Keratinocyte (primary cell): Measurements from ENCODE around the gene LRRC57. TPM values are rescaled to one million over a fixed set of nuclear protein-coding genes. Genes with fewer than 3 reads are reported as not detected.

Experiments
- DNase-seq: peaks from one replicate; pipeline ENCODE4 v3.0.0-alpha.2; 2011; ENCODE audit warnings: low read depth, missing footprints, low spot score
- FAIRE-seq: peaks from 2 replicates; lab custom pipeline; 2011; peaks lifted over from hg19 to GRCh38; lab: Jason Lieb, UNC
- H2AFZ ChIP-seq: 2 replicates; pipeline ENCODE4 v1.6.0; 2012; ENCODE audit warnings: low read length, control low read depth, inconsistent platforms; ENCODE audit not compliant: control insufficient read depth
- H3K27ac ChIP-seq: 2 replicates; pipeline ENCODE4 v1.5.1; 2011; ENCODE audit warnings: low read length; ENCODE audit not compliant: control insufficient read depth, insufficient read depth
- H3K27me3 ChIP-seq: 3 replicates; pipeline ENCODE4 v1.6.0; 2011; ENCODE audit warnings: low read length; ENCODE audit not compliant: control insufficient read depth, insufficient read depth; ENCODE audit errors: extremely low read depth
- H3K36me3 ChIP-seq, 2 experiments: 2 replicates in 1 of 2; 3 replicates in 1 of 2; pipeline ENCODE4 v1.5.1; 2011; ENCODE audit warnings: low read length in 2 of 2, mild to moderate bottlenecking in 1 of 2; ENCODE audit not compliant: control insufficient read depth in 2 of 2, insufficient read depth in 2 of 2; ENCODE audit errors: extremely low read depth in 1 of 2
- H3K4me1 ChIP-seq: 3 replicates; pipeline ENCODE4 v1.5.1; 2011; ENCODE audit warnings: low read length; ENCODE audit not compliant: control insufficient read depth, insufficient read depth; ENCODE audit errors: extremely low read depth
- H3K4me2 ChIP-seq: 3 replicates; pipeline ENCODE4 v1.6.0; 2011; ENCODE audit warnings: low read depth, low read length; ENCODE audit not compliant: control insufficient read depth, insufficient read depth; ENCODE audit errors: extremely low read depth
- H3K4me3 ChIP-seq, 3 experiments: fragments of 200-600 bp in 1 of 3; sonication (generic) in 1 of 3; 2 replicates in 2 of 3; 3 replicates in 1 of 3; pipeline ENCODE4 v1.5.1; 2011 to 2016; ENCODE audit warnings: low read length in 3 of 3, mild to moderate bottlenecking in 3 of 3, control low read depth in 2 of 3, inconsistent platforms in 1 of 3, low read depth in 1 of 3, mixed read lengths in 1 of 3, mixed run types in 1 of 3, moderate library complexity in 1 of 3; ENCODE audit not compliant: control insufficient read depth in 2 of 3, insufficient read depth in 2 of 3; ENCODE audit errors: extremely low read depth in 1 of 3
- H3K79me2 ChIP-seq: 2 replicates; pipeline ENCODE4 v1.6.0; 2012; ENCODE audit warnings: low read length; ENCODE audit not compliant: control insufficient read depth, insufficient read depth
- H3K9ac ChIP-seq: 3 replicates; pipeline ENCODE4 v1.6.0; 2011; ENCODE audit warnings: low read length; ENCODE audit not compliant: control insufficient read depth, insufficient read depth; ENCODE audit errors: extremely low read depth
- H3K9me1 ChIP-seq: 3 replicates; pipeline ENCODE4 v1.6.0; 2011; ENCODE audit warnings: low read length; ENCODE audit not compliant: control insufficient read depth, insufficient read depth; ENCODE audit errors: extremely low read depth
- H3K9me3 ChIP-seq: 2 replicates; pipeline ENCODE4 v1.5.1; 2012; ENCODE audit warnings: low read depth, low read length; ENCODE audit not compliant: control insufficient read depth
- H4K20me1 ChIP-seq: 3 replicates; pipeline ENCODE4 v1.6.0; 2011; ENCODE audit warnings: low read length; ENCODE audit not compliant: control insufficient read depth, insufficient read depth; ENCODE audit errors: extremely low read depth
- EZH2 ChIP-seq: IDR thresholded peaks from one replicate; pipeline ENCODE4 v1.6.1; 2012; ENCODE audit warnings: inconsistent platforms, mild to moderate bottlenecking, low read length, moderate library complexity
- dilution Hi-C: fragments of 300-500 bp; cut with MboI; formaldehyde crosslinking; loops from one replicate; pipeline ENCODE4 v1.7.0; 2020; ENCODE audit warnings: low sequenced_read_pairs; ENCODE audit not compliant: extremely low pct_ligation_motif_present
- polyA plus RNA-seq, 5 experiments: library from polyadenylated mRNA; depleted of rRNA in 3 of 5; stranded (reverse) in 3 of 5; stranded (forward) in 1 of 5; unstranded in 1 of 5; fragments of >200 nt; gene quantifications; 1 replicate in 1 of 5; 2 replicates in 3 of 5; 3 replicates in 1 of 5; pipeline versions ENCODE4 v1.2.1 to v1.2.3, GENCODE V29; 2011 to 2012; ENCODE audit warnings: missing spikeins in 2 of 5, low read depth in 1 of 5, low replicate concordance in 1 of 5
- TF ChIP-seq, protein P1 (sequence below), 3 experiments: IDR thresholded peaks in 1 of 3; conservative IDR thresholded peaks in 1 of 3; optimal IDR thresholded peaks in 1 of 3; 2 replicates in 2 of 3; 3 replicates in 1 of 3; pipeline versions ENCODE3 to v1.5.1; 2011; ENCODE audit warnings: low read length in 3 of 3, mild to moderate bottlenecking in 3 of 3, moderate library complexity in 2 of 3, control low read depth in 1 of 3, inconsistent platforms in 1 of 3; ENCODE audit not compliant: insufficient read depth in 2 of 3; ENCODE audit errors: extremely low read depth in 1 of 3

The LRRC57 gene
- polyA plus RNA-seq, 1 donor (not counting 4 experiments of a cell fraction or from before 2014, with no cell fraction given) = 12.8 TPM

DNA sequence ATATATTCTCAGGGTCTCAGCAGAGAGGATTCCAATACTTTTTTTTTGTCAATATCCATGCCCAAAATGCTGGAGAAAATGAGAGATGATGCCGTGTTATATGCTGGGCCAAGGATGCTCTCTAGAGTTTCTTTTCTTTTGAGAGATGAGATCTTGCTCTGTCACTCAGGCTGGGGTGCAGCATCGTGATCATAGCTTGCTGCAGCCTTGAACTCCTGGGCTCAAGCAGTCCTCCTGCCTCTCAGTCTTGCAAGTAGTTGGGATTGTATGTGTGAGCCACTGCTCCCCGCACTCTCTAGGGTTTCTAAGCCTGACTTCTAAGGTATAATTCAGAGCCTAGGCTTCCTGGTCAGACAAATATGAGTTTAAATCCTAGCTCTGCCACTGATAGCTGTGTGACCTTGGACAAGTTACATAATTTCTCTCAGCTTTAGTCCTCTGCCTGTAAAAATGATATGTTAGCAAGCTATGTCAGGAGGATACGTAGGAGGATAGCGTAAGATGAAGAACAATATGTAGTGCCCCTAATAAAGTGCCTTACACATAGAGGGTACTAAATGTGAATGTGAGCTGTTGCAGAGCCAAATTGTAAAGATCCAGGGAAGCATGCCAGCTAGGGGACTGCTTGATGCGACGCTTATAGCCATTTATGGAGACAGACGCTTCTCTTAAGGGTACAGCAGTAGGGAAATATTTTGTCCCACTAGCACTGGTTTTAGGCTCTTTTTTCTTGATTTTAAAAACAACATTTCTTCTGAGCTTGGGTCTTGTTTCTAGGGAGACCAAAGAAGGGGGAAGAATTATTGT, 34.2 kb upstream of the LRRC57 start:
- no peaks in the 10 kb centered on the region for H3K9me1 ChIP-seq
- H4K20me1 ChIP-seq = no peaks in the 10 kb centered on the region
- no peak overlapping the region for H3K27ac ChIP-seq
- no peak for FAIRE-seq
- H3K36me3 ChIP-seq = no peaks in the 10 kb centered on the region
- no peaks in the 10 kb centered on the region for H3K79me2 ChIP-seq
- no peak for DNase-seq
- no peaks in the 10 kb centered on the region for H3K9me3 ChIP-seq
- H3K9ac ChIP-seq = no peak overlapping the region
- no peak for TF ChIP-seq EZH2
- TF ChIP-seq, protein P1, sequence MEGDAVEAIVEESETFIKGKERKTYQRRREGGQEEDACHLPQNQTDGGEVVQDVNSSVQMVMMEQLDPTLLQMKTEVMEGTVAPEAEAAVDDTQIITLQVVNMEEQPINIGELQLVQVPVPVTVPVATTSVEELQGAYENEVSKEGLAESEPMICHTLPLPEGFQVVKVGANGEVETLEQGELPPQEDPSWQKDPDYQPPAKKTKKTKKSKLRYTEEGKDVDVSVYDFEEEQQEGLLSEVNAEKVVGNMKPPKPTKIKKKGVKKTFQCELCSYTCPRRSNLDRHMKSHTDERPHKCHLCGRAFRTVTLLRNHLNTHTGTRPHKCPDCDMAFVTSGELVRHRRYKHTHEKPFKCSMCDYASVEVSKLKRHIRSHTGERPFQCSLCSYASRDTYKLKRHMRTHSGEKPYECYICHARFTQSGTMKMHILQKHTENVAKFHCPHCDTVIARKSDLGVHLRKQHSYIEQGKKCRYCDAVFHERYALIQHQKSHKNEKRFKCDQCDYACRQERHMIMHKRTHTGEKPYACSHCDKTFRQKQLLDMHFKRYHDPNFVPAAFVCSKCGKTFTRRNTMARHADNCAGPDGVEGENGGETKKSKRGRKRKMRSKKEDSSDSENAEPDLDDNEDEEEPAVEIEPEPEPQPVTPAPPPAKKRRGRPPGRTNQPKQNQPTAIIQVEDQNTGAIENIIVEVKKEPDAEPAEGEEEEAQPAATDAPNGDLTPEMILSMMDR (optimal IDR thresholded peaks at IDR 0.05 in 1 of 3, IDR thresholded peaks at IDR 0.05 in 1 of 3, conservative IDR thresholded peaks at IDR 0.05 in 1 of 3; ENCODE audit: extremely low read depth in 1 of 3, insufficient read depth in 2 of 3, low read length in 3 of 3) = no peak
- H3K4me3 ChIP-seq = no peak overlapping the region
- dilution Hi-C loops = no loop called here
- H3K4me2 ChIP-seq = no peak overlapping the region
- H3K4me1 ChIP-seq = peaks cover 3% of the 10 kb centered on the region
- no peak overlapping the region for H2AFZ ChIP-seq
- H3K27me3 ChIP-seq = no peaks in the 10 kb centered on the region

DNA sequence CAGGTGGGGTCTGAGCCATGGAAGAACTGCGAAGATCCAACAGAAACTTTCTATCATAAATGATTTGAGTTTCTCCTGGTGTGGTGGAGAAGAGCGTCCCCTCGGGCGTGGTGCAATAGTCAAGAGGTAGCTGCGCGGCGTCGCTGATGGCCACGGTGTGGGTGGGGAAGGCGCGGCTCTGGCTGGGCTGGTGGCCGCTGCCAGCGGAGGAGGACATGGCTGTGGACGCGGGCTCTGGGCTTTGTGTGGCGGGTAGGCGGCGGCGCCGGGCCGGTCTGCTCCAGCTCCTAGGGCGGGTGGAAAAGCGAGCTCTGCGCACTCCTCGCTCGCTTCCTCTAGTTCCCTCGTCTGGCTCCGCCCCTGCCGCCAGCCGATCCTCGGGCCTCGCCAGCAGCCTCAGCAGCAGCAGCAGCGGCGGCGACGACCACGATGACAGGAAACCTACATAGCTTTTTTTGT, 32.7 kb upstream of the LRRC57 start:
- H3K4me2 ChIP-seq = peak overlapping the region; percentile 79
- dilution Hi-C loops = no loop called here
- peak overlapping the region; percentile 45 to 66 (median 52) for H3K4me3 ChIP-seq
- peaks cover 5% of the 10 kb centered on the region for H3K4me1 ChIP-seq
- H4K20me1 ChIP-seq = no peaks in the 10 kb centered on the region
- no peaks in the 10 kb centered on the region for H3K79me2 ChIP-seq
- no peaks in the 10 kb centered on the region for H3K9me1 ChIP-seq
- H3K9ac ChIP-seq = peak overlapping the region; percentile 46
- DNase-seq (no peak), FAIRE-seq (no peak)
- H2AFZ ChIP-seq = peak overlapping the region; percentile 85
- TF ChIP-seq, protein P1 (optimal IDR thresholded peaks at IDR 0.05 in 1 of 3, IDR thresholded peaks at IDR 0.05 in 1 of 3, conservative IDR thresholded peaks at IDR 0.05 in 1 of 3; ENCODE audit: extremely low read depth in 1 of 3, insufficient read depth in 2 of 3, low read length in 3 of 3) = no peak
- no peak for TF ChIP-seq EZH2
- H3K27me3 ChIP-seq = no peaks in the 10 kb centered on the region
- H3K27ac ChIP-seq = no peak overlapping the region
- no peaks in the 10 kb centered on the region for H3K9me3 ChIP-seq
- H3K36me3 ChIP-seq = no peaks in the 10 kb centered on the region
